ENCODE results near the gene WNT7A.

GRCh38 chr3:13792051-13792490 is 87.8 kb downstream of the WNT7A start:
- TF ChIP-seq CTCF (IDR thresholded peaks at IDR 0.05) (no peak), EZH2 (IDR thresholded peaks at IDR 0.05) (no peak), EZH2phosphoT487 (IDR thresholded peaks at IDR 0.05) (no peak)

Data from neural progenitor cell (in vitro differentiated cells).